GM12872 (cell line): ENCODE measurements around the gene OR13C4.

Source experiments
- TF ChIP-seq, protein P1 (sequence below): IDR thresholded peaks from 3 replicates; pipeline ENCODE4 v1.5.1; 2011; ENCODE audit warnings: low read depth, mild to moderate bottlenecking, low read length, moderate library complexity; ENCODE audit not compliant: insufficient read depth

Gene OR13C4

DNA sequence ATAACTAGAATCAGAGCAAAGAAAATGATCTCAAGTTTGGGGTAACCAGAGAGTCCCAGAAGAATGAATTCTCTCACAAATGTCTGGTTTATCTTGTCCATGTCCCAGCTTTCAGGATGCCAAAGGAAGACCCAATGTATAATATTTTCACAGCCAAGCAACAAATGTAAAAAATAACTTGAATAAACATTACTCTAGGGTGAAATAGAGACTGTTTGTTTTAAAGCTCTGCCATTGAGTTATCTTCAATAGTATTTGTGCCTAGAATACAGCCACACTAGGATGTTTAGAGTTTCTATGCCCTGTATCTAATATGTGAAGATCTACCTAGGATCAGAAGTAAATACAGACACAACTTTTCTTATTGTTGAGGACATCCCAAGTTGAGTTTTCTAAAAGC lies at the start of gene OR13C4:
Gene OR13C4 (minus strand): TSS at position 101 of the 400 bp plus-strand sequence. CDS start 0 bp downstream, at position 101.
- TF ChIP-seq, protein P1, sequence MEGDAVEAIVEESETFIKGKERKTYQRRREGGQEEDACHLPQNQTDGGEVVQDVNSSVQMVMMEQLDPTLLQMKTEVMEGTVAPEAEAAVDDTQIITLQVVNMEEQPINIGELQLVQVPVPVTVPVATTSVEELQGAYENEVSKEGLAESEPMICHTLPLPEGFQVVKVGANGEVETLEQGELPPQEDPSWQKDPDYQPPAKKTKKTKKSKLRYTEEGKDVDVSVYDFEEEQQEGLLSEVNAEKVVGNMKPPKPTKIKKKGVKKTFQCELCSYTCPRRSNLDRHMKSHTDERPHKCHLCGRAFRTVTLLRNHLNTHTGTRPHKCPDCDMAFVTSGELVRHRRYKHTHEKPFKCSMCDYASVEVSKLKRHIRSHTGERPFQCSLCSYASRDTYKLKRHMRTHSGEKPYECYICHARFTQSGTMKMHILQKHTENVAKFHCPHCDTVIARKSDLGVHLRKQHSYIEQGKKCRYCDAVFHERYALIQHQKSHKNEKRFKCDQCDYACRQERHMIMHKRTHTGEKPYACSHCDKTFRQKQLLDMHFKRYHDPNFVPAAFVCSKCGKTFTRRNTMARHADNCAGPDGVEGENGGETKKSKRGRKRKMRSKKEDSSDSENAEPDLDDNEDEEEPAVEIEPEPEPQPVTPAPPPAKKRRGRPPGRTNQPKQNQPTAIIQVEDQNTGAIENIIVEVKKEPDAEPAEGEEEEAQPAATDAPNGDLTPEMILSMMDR: no peak

DNA sequence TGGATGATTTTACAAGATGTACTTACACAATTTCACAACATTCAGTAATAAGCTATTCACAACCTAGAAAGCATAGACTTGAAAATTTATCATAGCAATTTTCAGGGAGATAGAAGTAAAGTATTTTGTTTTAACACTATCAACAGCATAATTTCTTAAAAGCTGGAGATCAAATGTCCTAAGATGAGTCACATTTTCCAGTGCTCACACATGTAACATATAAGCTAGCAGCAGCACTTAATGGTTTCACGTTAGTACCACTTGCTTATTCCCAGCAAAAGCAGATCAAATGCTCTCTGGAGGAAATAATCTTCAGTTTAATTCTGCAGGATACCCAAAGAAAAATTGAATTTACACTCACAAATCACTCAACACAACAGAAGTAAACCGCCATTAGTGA lies 48.4 kb upstream of the OR13C4 start:
- TF ChIP-seq, protein P1: no peak

DNA sequence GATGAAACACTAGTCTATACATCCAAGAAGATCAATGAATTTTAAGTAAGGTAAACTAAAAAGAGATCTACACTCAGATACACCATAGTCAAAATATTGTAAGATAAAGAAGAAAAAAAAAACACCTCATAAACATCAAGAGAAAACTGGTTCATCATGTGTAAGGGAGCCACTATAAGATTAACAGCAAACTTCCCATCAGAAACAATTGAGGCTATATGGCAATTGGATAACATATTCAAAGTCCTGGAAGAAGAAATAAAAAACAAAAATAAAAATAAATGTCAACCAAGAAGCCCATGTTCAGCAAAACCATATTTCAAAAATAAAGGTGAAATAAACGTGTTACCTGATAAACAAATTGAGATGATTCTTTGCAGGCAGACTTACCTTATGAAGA lies 45.6 kb upstream of the OR13C4 start:
- TF ChIP-seq, protein P1: no peak

DNA sequence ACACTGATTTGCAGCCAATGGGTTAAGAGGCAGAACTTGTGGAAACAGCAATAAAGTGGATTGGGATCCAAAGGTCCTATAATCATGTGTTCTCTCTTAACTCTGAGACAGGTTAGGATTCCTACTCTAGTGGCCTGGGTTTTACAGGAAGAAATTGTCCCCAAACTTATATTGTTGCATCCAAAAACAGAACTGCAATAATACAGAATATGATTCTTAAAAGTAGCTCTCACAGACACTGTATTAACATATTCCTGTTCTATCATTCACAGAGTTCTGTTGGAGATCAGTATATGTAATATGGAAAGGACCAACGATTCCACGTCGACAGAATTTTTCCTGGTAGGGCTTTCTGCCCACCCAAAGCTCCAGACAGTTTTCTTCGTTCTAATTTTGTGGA lies 41.9 kb upstream of the OR13C4 start, which contains the start of gene OR13C8:
Gene OR13C8 (plus strand): TSS at position 301 of the 400 bp plus-strand sequence. CDS start 0 bp downstream, at position 301.
- TF ChIP-seq, protein P1: no peak

DNA sequence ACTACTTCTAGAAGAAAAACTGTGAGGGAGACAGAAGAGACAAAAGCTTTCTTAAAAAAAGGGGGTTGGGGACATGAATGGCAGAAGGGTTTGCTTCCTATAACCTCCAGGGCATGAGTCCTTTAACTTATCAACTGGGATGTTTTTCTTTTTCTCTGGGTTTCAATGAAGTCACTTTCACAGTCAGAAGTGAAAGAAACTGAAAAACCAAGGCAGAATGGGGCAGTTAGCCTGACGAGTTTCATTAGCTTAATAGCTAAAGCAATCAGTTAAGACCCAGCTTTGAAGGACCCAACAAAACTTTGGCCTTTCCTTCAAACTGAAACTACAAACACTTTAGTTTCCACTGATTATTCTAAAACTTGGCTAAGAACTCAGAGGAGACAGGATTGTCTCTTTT lies 37.3 kb upstream of the OR13C4 start:
- TF ChIP-seq, protein P1: no peak

DNA sequence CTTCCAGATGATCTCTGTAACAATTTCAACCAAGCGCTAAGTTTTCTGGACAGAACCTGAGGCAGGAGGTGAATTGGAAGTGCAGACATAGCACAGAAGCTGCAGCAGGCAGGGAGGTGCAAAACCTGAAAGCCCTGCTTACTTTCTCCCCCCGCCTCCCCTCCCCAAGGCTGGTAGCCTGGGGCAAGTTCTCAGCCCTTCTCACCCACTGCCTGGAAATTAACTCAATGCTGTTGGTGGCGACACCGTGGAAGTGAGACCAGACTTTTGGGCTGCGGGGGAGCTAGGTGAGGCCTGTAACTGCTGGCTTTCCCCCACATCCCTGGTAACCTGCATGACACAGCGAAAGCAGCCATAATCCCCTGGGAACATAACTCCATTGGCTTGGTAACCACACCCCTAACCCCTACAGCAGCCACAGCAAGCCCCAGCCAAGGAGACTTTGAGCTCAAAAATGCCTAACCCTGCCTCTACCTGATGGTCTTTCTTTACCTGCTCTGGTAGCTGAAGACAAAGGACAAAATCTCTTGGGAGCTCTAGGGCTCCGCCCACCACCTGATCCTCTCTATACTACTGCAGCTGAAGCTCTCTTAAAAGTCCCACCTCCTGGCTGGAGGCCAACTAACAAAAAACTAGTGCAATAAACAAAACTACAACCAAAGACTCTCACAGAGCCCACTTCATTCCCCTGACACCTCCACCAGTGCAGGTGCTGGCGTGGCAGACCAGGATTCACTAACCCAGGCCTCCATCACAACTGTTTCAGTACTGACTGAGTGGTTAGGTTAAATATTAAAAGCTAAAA lies 30.0 kb upstream of the OR13C4 start:
- TF ChIP-seq, protein P1: no peak

DNA sequence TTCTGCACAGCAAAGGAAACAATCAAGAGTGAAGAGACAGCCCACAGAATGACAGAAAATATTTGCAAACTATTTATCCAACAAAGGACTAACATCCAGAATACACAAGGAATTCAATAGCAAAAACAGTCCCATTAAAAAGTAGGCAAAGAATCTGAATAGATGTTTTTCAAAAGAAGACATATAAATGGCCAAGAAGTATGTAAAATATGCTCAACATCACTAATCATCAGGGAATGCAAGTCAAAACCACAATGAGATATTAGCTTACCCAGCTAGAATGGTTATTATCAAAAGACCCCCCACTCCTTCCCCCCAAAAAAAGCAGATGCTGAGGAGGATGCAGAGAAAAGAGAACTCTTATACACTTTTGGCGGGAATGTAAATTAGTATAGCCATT lies 28.5 kb upstream of the OR13C4 start:
- TF ChIP-seq, protein P1: no peak
